Right cardiac atrium (tissue), 5 donors: Measurements from ENCODE around the gene IGF1R. TPM values are rescaled to one million over a fixed set of nuclear protein-coding genes. Genes with fewer than 3 reads are reported as not detected.

Source experiments
- ATAC-seq, 2 donors: fragments of 200-7000 bp; cut with Tn5 transposase; one replicate each; pipeline versions ENCODE4 v1.8.0 to v1.9.1; 2020; ENCODE audit warnings: moderate library complexity in 2 of 2, mild to moderate bottlenecking in 1 of 2
- DNase-seq, 3 donors: peaks; one replicate each; pipeline ENCODE4 v3.0.0-alpha.2; 2020
- H3K27ac ChIP-seq: one replicate; pipeline ENCODE4 v1.5.1; 2013; ENCODE audit warnings: mild to moderate bottlenecking, low read length, control low read depth, moderate library complexity
- H3K27me3 ChIP-seq: one replicate; pipeline ENCODE4 v1.6.1; 2013; ENCODE audit not compliant: control insufficient read depth, insufficient read depth
- H3K4me1 ChIP-seq: one replicate; pipeline ENCODE4 v1.6.1; 2013; ENCODE audit warnings: low read length; ENCODE audit not compliant: control insufficient read depth, insufficient read depth
- H3K4me3 ChIP-seq: one replicate; pipeline ENCODE4 v1.5.1; 2013; ENCODE audit warnings: low read length, control low read depth
- H3K9me3 ChIP-seq: one replicate; pipeline ENCODE4 v1.6.1; 2013; ENCODE audit warnings: low read length; ENCODE audit not compliant: control insufficient read depth
- WGBS: extraction: QIAGEN DNeasy Blood & Tissue Kit; methylation state at CpG from one replicate; pipeline ENCODE4 v1.1.7; 2013; 5-methylcytosine and 5-hydroxymethylcytosine counted together
- intact Hi-C, 4 donors: fragments of 100-400 bp; cut with DNase I; formaldehyde crosslinking; loops; one replicate each; pipeline versions ENCODE4 v1.11.0 to v1.14.0; 2022 to 2023
- polyA plus RNA-seq: library from polyadenylated mRNA; stranded (reverse); fragments of 200-250 nt; gene quantifications from one replicate; pipeline ENCODE4 v1.2.3, GENCODE V29; 2013
- total RNA-seq, 4 donors: library from RNA; stranded (reverse); fragmentation: NEBNext Ultra II Directional; extraction: Animal tissue kit (Norgen Biotek cat#: 25700); gene quantifications; one replicate each; pipeline ENCODE4 v1.2.1, GENCODE V29; 2021
- donor health status: healthy with polysubstance abuse.
- donor health status: DM: no; HTN: yes; CAD: no.
- donor health status: DM: no; HTN: no; CAD: no.
- donor health status: DM: no; HTN: yes; CAD: no; lungs with severe emphysema.
- donor health status: DM: yes; HTN: yes; CAD: no.

Gene IGF1R
- total and polyA plus RNA-seq, 5 donors = 9.0 to 52.3 (median 34.4) TPM

- ATAC-seq (peak in 1 of 2 donors; percentile 43), DNase-seq (no peak)
- Histone ChIP-seq H3K4me1 (peaks cover 37% of the 10 kb centered on the region), H3K27me3 (no peaks in the 10 kb centered on the region), H3K27ac (no peak overlapping the region), H3K9me3 (no peaks in the 10 kb centered on the region), H3K4me3 (no peak overlapping the region)
- intact Hi-C loops = no loop called here
- WGBS = 67% methylated on average over 5 of the region's 5 CpGs
Measured at GRCh38 chr15:98689431-98689861, 41.1 kb downstream of the IGF1R start.

DNA sequence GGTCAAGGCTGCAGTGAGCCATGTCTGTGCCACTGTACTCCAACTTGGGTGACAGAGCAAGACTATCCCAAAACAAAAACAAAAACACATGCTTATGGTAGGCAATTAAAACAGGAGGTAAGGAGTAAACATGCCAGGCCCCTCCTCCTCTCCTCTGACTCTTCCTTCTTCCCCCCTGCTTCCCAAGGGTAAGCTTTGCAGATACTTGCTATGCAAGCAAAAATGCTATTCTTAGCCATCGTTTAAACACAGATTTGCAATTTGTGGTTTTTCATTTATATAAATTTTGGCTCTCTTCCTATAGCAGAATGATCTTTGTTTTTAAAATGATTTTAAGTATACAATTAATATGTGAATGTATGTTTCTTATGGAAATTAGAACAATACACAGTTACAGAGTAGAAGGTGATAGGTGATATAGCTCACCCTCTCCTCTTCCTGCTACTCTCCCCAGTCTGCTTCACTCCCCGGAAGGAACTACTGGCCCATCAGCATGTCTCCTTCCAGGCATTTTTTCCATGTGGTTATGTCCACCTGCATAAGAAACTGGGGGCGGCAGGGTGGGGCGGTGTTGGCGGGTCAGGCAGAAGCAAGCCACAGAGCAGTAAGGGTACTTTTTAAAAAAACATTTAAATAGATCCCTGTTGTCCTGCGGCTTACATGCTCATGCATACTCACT is 42.1 kb downstream of the IGF1R start:
- no peak for DNase-seq
- 79% methylated on average over 6 of the region's 6 CpGs for WGBS
- no peaks in the 10 kb centered on the region for H3K9me3 ChIP-seq
- ATAC-seq = no peak
- intact Hi-C loops = no loop called here
- no peaks in the 10 kb centered on the region for H3K27me3 ChIP-seq
- H3K4me3 ChIP-seq = no peak overlapping the region
- H3K4me1 ChIP-seq = peaks cover 37% of the 10 kb centered on the region
- no peak overlapping the region for H3K27ac ChIP-seq

GRCh38 chr15:98692213-98692612 is 43.9 kb downstream of the IGF1R start:
- intact Hi-C loops = no loop called here
- peaks cover 36% of the 10 kb centered on the region for H3K4me1 ChIP-seq

GRCh38 chr15:98694161-98694560 is 45.8 kb downstream of the IGF1R start:
- Histone ChIP-seq H3K4me3 (no peak overlapping the region), H3K27ac (no peak overlapping the region), H3K4me1 (peaks cover 35% of the 10 kb centered on the region), H3K27me3 (no peaks in the 10 kb centered on the region), H3K9me3 (no peaks in the 10 kb centered on the region)
- intact Hi-C loops = no loop called here
- ATAC-seq (no peak), DNase-seq (no peak)
- WGBS = 86% methylated on average over 6 of the region's 6 CpGs

More at GRCh38 chr15:98692213-98692612, 43.9 kb downstream of the IGF1R start:
- DNase-seq (no peak), ATAC-seq (no peak)
- Histone ChIP-seq H3K4me3 (no peak overlapping the region), H3K27me3 (no peaks in the 10 kb centered on the region), H3K27ac (no peak overlapping the region), H3K9me3 (no peaks in the 10 kb centered on the region)
- WGBS = 92% methylated on average over 2 of the region's 2 CpGs

- intact Hi-C loops = no loop called here
- no peak for ATAC-seq
- WGBS = 59% methylated on average over 2 of the region's 2 CpGs
- Histone ChIP-seq H3K9me3 (no peaks in the 10 kb centered on the region), H3K4me3 (no peak overlapping the region), H3K27me3 (no peaks in the 10 kb centered on the region), H3K27ac (no peak overlapping the region), H3K4me1 (peaks cover 21% of the 10 kb centered on the region)
- no peak for DNase-seq
Measured at GRCh38 chr15:98698792-98699191, 50.5 kb downstream of the IGF1R start.

DNA sequence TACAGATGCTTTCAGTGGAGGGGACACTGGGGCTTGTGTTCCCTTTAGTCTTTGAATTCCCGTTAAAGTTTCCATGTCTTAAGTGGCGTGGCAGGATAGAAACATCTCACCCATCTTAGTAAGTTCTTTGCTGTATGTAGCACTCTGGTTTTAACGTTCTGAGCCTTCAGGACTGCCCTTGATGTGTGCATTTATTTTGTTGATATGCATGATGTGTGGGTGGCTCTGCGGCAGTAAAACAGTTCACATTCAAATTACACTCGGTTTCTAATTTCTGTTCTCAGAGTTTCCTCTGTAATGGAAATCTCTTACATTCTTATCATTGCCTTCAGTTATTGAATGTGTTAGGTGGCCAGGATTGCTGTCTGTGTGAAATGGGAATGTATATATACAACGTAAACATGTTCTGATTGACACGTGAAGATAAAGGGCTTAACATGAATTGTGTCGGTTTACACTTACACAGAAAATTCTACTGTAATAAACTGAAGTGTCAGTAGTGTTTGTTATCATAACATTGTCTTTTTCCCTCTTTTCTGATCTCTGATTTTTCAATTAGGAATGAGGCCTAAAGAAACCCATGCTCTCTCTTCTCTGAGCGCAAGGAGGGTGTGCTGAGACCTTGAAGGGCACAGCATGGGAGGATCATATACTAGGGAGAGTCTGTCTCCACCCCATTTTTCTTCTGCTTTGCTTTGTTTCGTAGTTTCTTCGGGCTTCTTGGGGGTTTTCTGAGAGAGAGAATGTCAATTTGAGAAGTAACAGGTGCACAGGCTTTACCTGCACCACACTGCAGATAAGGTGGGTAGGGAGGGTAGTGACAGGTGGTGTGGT is 51.5 kb downstream of the IGF1R start:
- DNase-seq (no peak), ATAC-seq (no peak)
- Histone ChIP-seq H3K27me3 (no peaks in the 10 kb centered on the region), H3K27ac (no peak overlapping the region), H3K9me3 (no peaks in the 10 kb centered on the region), H3K4me3 (no peak overlapping the region), H3K4me1 (peaks cover 20% of the 10 kb centered on the region)
- intact Hi-C loops = no loop called here
- 61% methylated on average over 11 of the region's 11 CpGs for WGBS

DNA sequence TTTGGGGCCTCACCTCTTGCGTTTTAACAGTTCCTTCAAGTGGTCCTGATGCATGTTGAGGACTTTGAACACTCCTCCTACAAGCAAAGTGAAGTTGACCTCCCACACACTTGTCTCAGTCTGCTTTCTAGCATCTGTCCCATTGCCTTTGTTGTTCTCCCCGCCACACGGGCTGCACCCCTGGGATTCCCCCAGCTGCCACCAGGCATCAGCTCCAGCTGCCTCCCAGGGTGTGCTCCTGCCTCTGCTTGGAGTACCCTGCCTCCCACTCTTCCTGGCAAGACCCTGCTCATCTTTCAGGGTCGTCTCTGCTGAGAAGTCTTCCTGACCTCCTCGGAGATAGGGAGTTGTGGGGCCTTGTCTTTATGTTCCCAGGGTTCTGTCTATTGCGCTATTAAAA is 52.2 kb downstream of the IGF1R start:
- intact Hi-C loops = no loop called here
- WGBS = 80% methylated on average over 6 of the region's 6 CpGs
- peaks cover 21% of the 10 kb centered on the region for H3K4me1 ChIP-seq

DNA sequence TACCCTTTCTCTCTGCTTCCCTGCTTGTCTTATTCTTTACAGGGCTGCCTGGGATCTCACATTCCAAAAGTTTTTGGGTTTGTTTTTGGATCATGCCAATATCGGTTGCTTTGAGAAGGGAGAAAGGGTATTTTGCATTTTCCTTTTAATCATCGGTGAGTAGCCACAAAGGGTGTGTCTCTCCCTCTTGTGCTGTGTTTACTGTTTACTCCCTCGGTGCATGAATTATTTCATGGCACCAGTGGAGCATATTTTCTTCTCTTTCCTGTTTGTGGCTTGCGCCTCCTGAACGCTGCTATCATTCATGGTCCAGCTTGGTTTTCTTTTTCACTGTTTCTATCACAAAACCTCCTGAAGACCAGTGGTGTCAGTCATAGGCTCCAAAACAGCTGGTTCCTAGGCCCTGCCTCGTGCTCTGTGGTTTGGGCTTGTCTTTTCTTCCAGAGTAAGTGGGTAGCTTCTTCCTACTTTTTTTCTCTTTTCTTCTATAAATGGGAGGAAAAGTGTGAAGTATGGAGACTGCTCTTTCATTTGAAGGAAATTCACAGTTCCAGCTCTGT is 54.9 kb downstream of the IGF1R start:
- 55% methylated on average over 6 of the region's 6 CpGs for WGBS
- no peak for ATAC-seq
- peaks cover 21% of the 10 kb centered on the region for H3K4me1 ChIP-seq

More for the DNA sequence above, 52.2 kb downstream of the IGF1R start:
- no peak for DNase-seq
- H3K27ac ChIP-seq = no peak overlapping the region
- H3K9me3 ChIP-seq = no peaks in the 10 kb centered on the region
- H3K27me3 ChIP-seq = no peaks in the 10 kb centered on the region
- ATAC-seq = no peak
- no peak overlapping the region for H3K4me3 ChIP-seq

DNA sequence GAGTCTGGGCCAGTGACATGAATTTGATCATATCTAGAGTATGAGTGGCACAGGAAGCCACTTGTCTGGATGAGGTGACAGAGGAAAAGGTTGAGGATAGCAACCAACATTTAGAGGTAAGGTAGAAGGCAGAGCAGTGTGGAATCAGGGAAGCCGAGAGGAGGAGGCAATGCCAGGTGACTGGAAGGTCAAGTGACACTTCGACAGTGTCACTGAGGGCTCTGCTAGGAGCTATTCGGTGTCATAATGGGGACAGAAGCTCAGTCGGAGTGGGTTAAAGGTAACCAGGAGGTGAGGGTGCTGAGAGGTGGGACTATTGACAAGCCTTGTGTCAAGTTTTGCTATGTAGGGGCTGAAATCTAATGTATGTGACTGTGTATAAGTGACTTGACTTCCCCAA is 56.7 kb downstream of the IGF1R start:
- Histone ChIP-seq H3K27ac (no peak overlapping the region), H3K27me3 (no peaks in the 10 kb centered on the region), H3K4me1 (peaks cover 16% of the 10 kb centered on the region), H3K4me3 (no peak overlapping the region), H3K9me3 (no peaks in the 10 kb centered on the region)
- intact Hi-C loops = no loop called here
- DNase-seq (no peak), ATAC-seq (peak in 1 of 2 donors; percentile 13)
- WGBS = 76% methylated on average over 4 of the region's 4 CpGs

More for the DNA sequence above, 54.9 kb downstream of the IGF1R start:
- DNase-seq = no peak
- H3K27ac ChIP-seq = no peak overlapping the region
- intact Hi-C loops = no loop called here
- H3K27me3 ChIP-seq = no peaks in the 10 kb centered on the region
- no peak overlapping the region for H3K4me3 ChIP-seq
- no peaks in the 10 kb centered on the region for H3K9me3 ChIP-seq

- DNase-seq = no peak
- intact Hi-C loops = no loop called here
- WGBS = 70% methylated on average over 1 of the region's 1 CpG
- no peak overlapping the region for H3K4me3 ChIP-seq
- no peak for ATAC-seq
- no peaks in the 10 kb centered on the region for H3K27me3 ChIP-seq
- peaks cover 16% of the 10 kb centered on the region for H3K4me1 ChIP-seq
- H3K9me3 ChIP-seq = peaks cover 3% of the 10 kb centered on the region
- no peak overlapping the region for H3K27ac ChIP-seq
Measured at GRCh38 chr15:98706387-98706786, 58.0 kb downstream of the IGF1R start.

DNA sequence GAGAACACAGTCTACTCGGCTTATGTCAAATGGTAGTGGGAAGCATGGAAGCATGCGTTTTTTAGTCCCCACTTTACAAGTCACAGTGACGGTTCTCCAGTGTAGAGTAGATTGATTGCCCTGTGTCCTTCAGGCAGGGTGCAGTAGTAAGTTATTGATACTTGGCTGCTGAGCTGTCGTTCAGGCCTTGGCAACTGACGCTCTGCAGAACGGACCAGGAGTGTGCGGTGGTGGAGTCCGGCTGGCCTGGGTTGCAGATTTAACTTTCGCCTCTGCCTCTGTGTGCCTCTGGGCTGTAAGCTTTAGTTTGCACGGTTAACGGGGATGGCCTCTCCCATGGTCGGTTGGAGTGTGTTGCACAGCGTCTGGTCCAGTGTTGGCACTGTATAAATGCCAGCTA is 58.6 kb downstream of the IGF1R start:
- ATAC-seq (no peak), DNase-seq (no peak)
- WGBS = 90% methylated on average over 13 of the region's 13 CpGs
- intact Hi-C loops = no loop called here
- Histone ChIP-seq H3K4me1 (peaks cover 16% of the 10 kb centered on the region), H3K9me3 (peaks cover 3% of the 10 kb centered on the region), H3K27ac (no peak overlapping the region), H3K27me3 (no peaks in the 10 kb centered on the region), H3K4me3 (no peak overlapping the region)
